GM19238 (cell line): ENCODE measurements around the gene ANKRD18A.

Experiments
- DNase-seq: peaks from one replicate; pipeline ENCODE4 v3.0.0; 2011; ENCODE audit warnings: low spot score; ENCODE audit not compliant: insufficient read length

The ANKRD18A gene

GRCh38 chr9:38620483-38621433 is at the start of gene ANKRD18A:
Gene ANKRD18A (minus strand): TSS chr9:38620596. CDS start chr9:38620285, 311 bp downstream.
- no peak for DNase-seq

GRCh38 chr9:38668791-38669466 is 48.5 kb upstream of the ANKRD18A start:
- DNase-seq: no peak

GRCh38 chr9:38662763-38663593 is 42.6 kb upstream of the ANKRD18A start:
- DNase-seq: no peak

GRCh38 chr9:38659538-38659937 is 39.1 kb upstream of the ANKRD18A start:
- DNase-seq: no peak

- no peak for DNase-seq
Measured at GRCh38 chr9:38656896-38657295, 36.5 kb upstream of the ANKRD18A start.

- no peak for DNase-seq
Measured at GRCh38 chr9:38652486-38652885, 32.1 kb upstream of the ANKRD18A start.

- no peak for DNase-seq
Measured at GRCh38 chr9:38652044-38652443, 31.6 kb upstream of the ANKRD18A start.

GRCh38 chr9:38651400-38652042 is 31.1 kb upstream of the ANKRD18A start:
- no peak for DNase-seq

GRCh38 chr9:38650564-38650963 is 30.2 kb upstream of the ANKRD18A start:
- DNase-seq: no peak

- no peak for DNase-seq
Measured at GRCh38 chr9:38649731-38650363, 29.5 kb upstream of the ANKRD18A start.

GRCh38 chr9:38644601-38645000 is 24.2 kb upstream of the ANKRD18A start:
- no peak for DNase-seq

- no peak for DNase-seq
Measured at GRCh38 chr9:38643815-38644173, 23.4 kb upstream of the ANKRD18A start.

GRCh38 chr9:38642951-38643814 is 22.8 kb upstream of the ANKRD18A start:
- DNase-seq: no peak

GRCh38 chr9:38641985-38642864 is 21.8 kb upstream of the ANKRD18A start:
- no peak for DNase-seq

- no peak for DNase-seq
Measured at GRCh38 chr9:38641142-38641541, 20.7 kb upstream of the ANKRD18A start.

GRCh38 chr9:38639577-38639940 is 19.2 kb upstream of the ANKRD18A start:
- DNase-seq: no peak

GRCh38 chr9:38638881-38639576 is 18.6 kb upstream of the ANKRD18A start:
- no peak for DNase-seq

- no peak for DNase-seq
Measured at GRCh38 chr9:38634315-38634714, 13.9 kb upstream of the ANKRD18A start.
